Thyroid gland (tissue), 4 donors: ENCODE results near the gene GADL1.

Experiments
- POLR2A ChIP-seq, 2 donors: fragments of 450-650 bp; IDR thresholded peaks; one replicate each; pipeline ENCODE4 v1.6.1; 2017; ENCODE audit warnings: antibody characterized with exemption in 2 of 2, mild to moderate bottlenecking in 2 of 2, moderate library complexity in 1 of 2
- TF ChIP-seq, protein P1 (sequence below), 6 experiments: fragments of 200-600 bp in 3 of 6; fragments of 450-650 bp in 3 of 6; sonication (generic) in 3 of 6; IDR thresholded peaks; one replicate each; pipeline ENCODE4 v1.5.1; 2016 to 2019; ENCODE audit warnings: antibody characterized with exemption in 6 of 6, mild to moderate bottlenecking in 2 of 6, inconsistent platforms in 1 of 6, moderate library complexity in 1 of 6

DNA sequence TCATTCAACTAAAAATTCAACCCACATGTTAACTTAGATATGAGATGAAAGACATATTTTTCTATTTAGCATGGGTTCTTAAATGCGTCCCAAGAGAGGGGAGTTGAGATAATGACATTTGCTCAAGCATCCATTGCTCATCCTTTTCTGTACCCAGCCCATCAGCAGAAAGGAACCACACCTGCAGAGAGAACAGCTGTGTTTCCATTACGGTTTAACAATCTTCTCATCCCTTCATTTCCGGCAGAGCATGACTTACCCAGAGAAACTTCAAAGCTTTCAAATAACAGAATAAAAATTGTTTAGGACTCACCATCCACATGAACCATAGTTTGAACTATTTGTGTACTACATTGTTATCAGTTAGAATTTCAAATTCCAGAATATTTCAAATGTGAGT is 174.9 kb downstream of the GADL1 start:
- TF ChIP-seq, protein P1, sequence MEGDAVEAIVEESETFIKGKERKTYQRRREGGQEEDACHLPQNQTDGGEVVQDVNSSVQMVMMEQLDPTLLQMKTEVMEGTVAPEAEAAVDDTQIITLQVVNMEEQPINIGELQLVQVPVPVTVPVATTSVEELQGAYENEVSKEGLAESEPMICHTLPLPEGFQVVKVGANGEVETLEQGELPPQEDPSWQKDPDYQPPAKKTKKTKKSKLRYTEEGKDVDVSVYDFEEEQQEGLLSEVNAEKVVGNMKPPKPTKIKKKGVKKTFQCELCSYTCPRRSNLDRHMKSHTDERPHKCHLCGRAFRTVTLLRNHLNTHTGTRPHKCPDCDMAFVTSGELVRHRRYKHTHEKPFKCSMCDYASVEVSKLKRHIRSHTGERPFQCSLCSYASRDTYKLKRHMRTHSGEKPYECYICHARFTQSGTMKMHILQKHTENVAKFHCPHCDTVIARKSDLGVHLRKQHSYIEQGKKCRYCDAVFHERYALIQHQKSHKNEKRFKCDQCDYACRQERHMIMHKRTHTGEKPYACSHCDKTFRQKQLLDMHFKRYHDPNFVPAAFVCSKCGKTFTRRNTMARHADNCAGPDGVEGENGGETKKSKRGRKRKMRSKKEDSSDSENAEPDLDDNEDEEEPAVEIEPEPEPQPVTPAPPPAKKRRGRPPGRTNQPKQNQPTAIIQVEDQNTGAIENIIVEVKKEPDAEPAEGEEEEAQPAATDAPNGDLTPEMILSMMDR (IDR thresholded peaks at IDR 0.05) = no peak
- TF ChIP-seq POLR2A (IDR thresholded peaks at IDR 0.05) = no peak
